GM12878 (cell line): ENCODE measurements around the gene TAF3. TPM values are rescaled to one million over a fixed set of nuclear protein-coding genes. Genes with fewer than 3 reads are reported as not detected.

Experiments used
- ATAC-seq: fragments of 200-7000 bp; cut with Tn5 transposase; 3 replicates; pipeline ENCODE4 v1.9.1; 2020; ENCODE audit warnings: mild to moderate bottlenecking, moderate library complexity
- BruUV-seq: library from RNA; stranded (reverse); fragments of 400-500 nt; replicated peaks from 2 replicates; lab custom pipeline; 2021; lab: Mats Ljungman, UMichigan
- CTCF ChIA-PET: fragments of 300-600 bp; sonication (Branson Sonifier 250); formaldehyde crosslinking; extraction: SDS; loops from one replicate; lab custom pipeline; 2021; ENCODE audit warnings: inconsistent platforms; lab: Yijun Ruan, JAX
- POLR2A ChIA-PET: fragments of 350-600 bp; formaldehyde crosslinking; extraction: SDS; loops from one replicate; lab custom pipeline; 2021; ENCODE audit warnings: inconsistent platforms; lab: Charles Lee
- RAD21 ChIA-PET: fragments of 300-600 bp; sonication (Branson Sonifier 250); formaldehyde crosslinking; loops from one replicate; lab custom pipeline; 2023; ENCODE audit warnings: antibody characterized with exemption; ENCODE audit not compliant: unreplicated experiment; lab: Charles Lee
- SMC1A ChIA-PET: fragments of 300-600 bp; sonication (Branson Sonifier 250); formaldehyde crosslinking; loops from one replicate; lab custom pipeline; 2023; ENCODE audit not compliant: unreplicated experiment, uncharacterized antibody; lab: Charles Lee
- DNase-seq: peaks from one replicate; pipeline ENCODE4 v3.0.0-alpha.2; 2011; ENCODE audit warnings: low read depth, low spot score
- FAIRE-seq: peaks from 3 replicates; lab custom pipeline; 2011; peaks lifted over from hg19 to GRCh38; lab: Jason Lieb, UNC
- H2AFZ ChIP-seq: 2 replicates; pipeline ENCODE4 v1.6.0; 2011; ENCODE audit warnings: low read depth, low read length, control low read depth; ENCODE audit not compliant: control insufficient read depth
- H3K27ac ChIP-seq: 2 replicates; pipeline ENCODE4 v1.5.1; 2011; ENCODE audit warnings: control low read depth; ENCODE audit not compliant: control insufficient read depth, insufficient read depth
- H3K27me3 ChIP-seq, 2 experiments: replicated peaks in 1 of 2; 2 replicates each; pipeline versions ENCODE4 v1.6.0 to v1.6.1; 2011; ENCODE audit warnings: low read length in 1 of 2; ENCODE audit not compliant: control insufficient read depth in 2 of 2, insufficient read depth in 2 of 2
- H3K36me3 ChIP-seq, 2 experiments: 2 replicates each; pipeline ENCODE4 v1.5.1; 2011; ENCODE audit warnings: low read length in 1 of 2; ENCODE audit not compliant: control insufficient read depth in 2 of 2, insufficient read depth in 2 of 2
- H3K4me1 ChIP-seq: 2 replicates; pipeline ENCODE4 v1.6.1; 2011; ENCODE audit warnings: mild to moderate bottlenecking, low read length, moderate library complexity, mixed read lengths; ENCODE audit not compliant: control insufficient read depth, insufficient read depth
- H3K4me2 ChIP-seq: 2 replicates; pipeline ENCODE4 v1.6.0; 2011; ENCODE audit warnings: control low read depth; ENCODE audit not compliant: control insufficient read depth, insufficient read depth
- H3K4me3 ChIP-seq: fragments of 200-600 bp; sonication (generic); 2 replicates; pipeline ENCODE4 v1.5.1; 2016
- H3K79me2 ChIP-seq: 2 replicates; pipeline ENCODE4 v1.6.0; 2011; ENCODE audit warnings: low read length; ENCODE audit not compliant: control insufficient read depth, insufficient read depth
- H3K9ac ChIP-seq: 2 replicates; pipeline ENCODE4 v1.8.0; 2011; ENCODE audit warnings: low read length, control low read depth, mixed read lengths; ENCODE audit not compliant: control insufficient read depth, insufficient read depth
- H3K9me3 ChIP-seq: replicated peaks from 3 replicates; pipeline ENCODE4 v1.5.1; 2011; ENCODE audit warnings: mild to moderate bottlenecking, low read length; ENCODE audit not compliant: control insufficient read depth, insufficient read depth
- H4K20me1 ChIP-seq: 2 replicates; pipeline ENCODE4 v1.6.0; 2011; ENCODE audit not compliant: control insufficient read depth, insufficient read depth
- BRCA1 ChIP-seq: IDR thresholded peaks from 2 replicates; pipeline ENCODE4 v1.6.1; 2011; ENCODE audit warnings: low read depth, low read length, improper control_type of control experiment
- CBX5 ChIP-seq: sonication (generic); IDR thresholded peaks from 2 replicates; pipeline ENCODE4 v1.6.1; 2016; ENCODE audit warnings: low read depth, moderate library complexity, mild to moderate bottlenecking, inconsistent platforms
- CHD4 ChIP-seq: fragments of 200-600 bp; sonication (generic); IDR thresholded peaks from 2 replicates; pipeline ENCODE4 v1.6.1; 2016; ENCODE audit warnings: mild to moderate bottlenecking
- E2F4 ChIP-seq: IDR thresholded peaks from 2 replicates; pipeline ENCODE4 v1.6.1; 2012; ENCODE audit warnings: low read depth, low read length, improper control_type of control experiment
- EGR1 ChIP-seq, 2 experiments: IDR thresholded peaks; 1 replicate in 1 of 2; 2 replicates in 1 of 2; pipeline ENCODE4 v1.6.1; 2011 to 2012; ENCODE audit warnings: low read depth in 2 of 2, low read length in 2 of 2, borderline replicate concordance in 1 of 2, mild to moderate bottlenecking in 1 of 2, moderate library complexity in 1 of 2
- IKZF1 ChIP-seq: fragments of 450-650 bp; conservative IDR thresholded peaks from 2 replicates; pipeline ENCODE4 v1.6.1; 2017; ENCODE audit warnings: antibody characterized with exemption, mild to moderate bottlenecking
- KAT2A ChIP-seq: conservative IDR thresholded peaks from 2 replicates; pipeline ENCODE4 v1.6.1; 2011; ENCODE audit warnings: low read depth, low read length; ENCODE audit not compliant: control insufficient read depth
- KDM1A ChIP-seq: fragments of 200-600 bp; sonication (generic); IDR thresholded peaks from 2 replicates; pipeline ENCODE4 v1.6.1; 2016; ENCODE audit warnings: borderline replicate concordance
- MTA2 ChIP-seq: fragments of 450-650 bp; IDR thresholded peaks from 2 replicates; pipeline ENCODE4 v1.6.1; 2016; ENCODE audit warnings: low read depth, mild to moderate bottlenecking, moderate library complexity
- MTA3 ChIP-seq: IDR thresholded peaks from 2 replicates; pipeline ENCODE4 v1.6.1; 2012; ENCODE audit warnings: low read length, inconsistent platforms, borderline replicate concordance
- NKRF ChIP-seq: fragments of 450-650 bp; conservative IDR thresholded peaks from 2 replicates; pipeline ENCODE4 v1.6.1; 2017; ENCODE audit warnings: mild to moderate bottlenecking, moderate library complexity
- RB1 ChIP-seq: fragments of 450-650 bp; formaldehyde crosslinking; IDR thresholded peaks from 2 replicates; pipeline ENCODE4 v1.6.1; 2017; ENCODE audit warnings: mild to moderate bottlenecking, borderline replicate concordance
- TCF3 ChIP-seq: IDR thresholded peaks from 2 replicates; pipeline ENCODE4 v1.6.1; 2012; ENCODE audit warnings: low read depth, mild to moderate bottlenecking, low read length, borderline replicate concordance; ENCODE audit not compliant: insufficient read depth
- WGBS: methylation state at CpG from one replicate; pipeline ENCODE4 v1.1.6; 2016; ENCODE audit warnings: low lambda C conversion rate; ENCODE audit not compliant: insufficient replicate concordance, insufficient coverage; ENCODE audit errors: missing lambda C conversion rate; 5-methylcytosine and 5-hydroxymethylcytosine counted together
- in situ Hi-C: fragments of 300-500 bp; cut with MboI; formaldehyde crosslinking; loops from 9 replicates; pipeline ENCODE4 v1.14.3; 2018; ENCODE audit warnings: mixed read lengths
- intact Hi-C: fragments of 100-400 bp; cut with micrococcal nuclease; formaldehyde crosslinking; loops from one replicate; pipeline ENCODE4 v1.14.2; 2022; ENCODE audit not compliant: unreplicated experiment
- polyA plus RNA-seq, 11 experiments: library from polyadenylated mRNA; depleted of rRNA in 4 of 11; unstranded in 6 of 11; stranded (reverse) in 5 of 11; fragments of >200 nt; fragmentation: Nextera tagmentation in 4 of 11; fragmentation: Illumina TruSeq in 1 of 11; extraction: Ambion mirVana in 4 of 11; extraction: Trizol in 1 of 11; gene quantifications; 1 replicate in 1 of 11; 2 replicates in 10 of 11; pipeline versions ENCODE4 v1.2.1 to v1.2.3, GENCODE V29; 2011 to 2016; ENCODE audit warnings: inconsistent platforms in 2 of 11, missing spikeins in 2 of 11, low read depth in 1 of 11
- total RNA-seq, 4 experiments: library from RNA; depleted of rRNA in 3 of 4; stranded (reverse); fragments of >200 nt in 3 of 4; fragmentation: Illumina TruSeq in 1 of 4; extraction: Trizol in 1 of 4; gene quantifications; 2 replicates each; pipeline versions ENCODE4 v1.2.1 to v1.2.3, GENCODE V29; 2013 to 2021

TAF3 gene
- total and polyA plus RNA-seq, 10 of the 15 experiments (the other 5 are each of a cell fraction or from before 2014, with no cell fraction given): 2.0 to 10.1 (median 3.7) TPM

GRCh38 chr10:7895699-7896090 lies 77.4 kb downstream of the TAF3 start:
- intact Hi-C loops (no loop called here), in situ Hi-C loops (no loop called here)
- no peaks in the 10 kb centered on the region for H3K27me3 ChIP-seq
- FAIRE-seq (no peak), DNase-seq (no peak), ATAC-seq (no peak)
- ChIA-PET CTCF (no interaction called here), SMC1A (no interaction called here), POLR2A (no interaction called here), RAD21 (no interaction called here)
- no peaks in the 10 kb centered on the region for H3K79me2 ChIP-seq
- no peak overlapping the region for H3K4me2 ChIP-seq
- no peak overlapping the region for H3K4me3 ChIP-seq
- H3K36me3 ChIP-seq: peaks cover 0 to 1% of the 10 kb centered on the region in 2 experiments; a peak in 2 of 4 replicates
- BruUV-seq: no TSS peak
- no peak overlapping the region for H3K9ac ChIP-seq
- H3K4me1 ChIP-seq: no peaks in the 10 kb centered on the region
- 100% methylated on average over 6 of the region's 6 CpGs for WGBS
- no peak overlapping the region for H2AFZ ChIP-seq
- peaks cover 2% of the 10 kb centered on the region; the same call in 1 of the 2 replicates for H4K20me1 ChIP-seq
- H3K27ac ChIP-seq: no peak overlapping the region
- TF ChIP-seq KAT2A: no peak
- no peak for TF ChIP-seq RB1
- TF ChIP-seq IKZF1: no peak
- H3K9me3 ChIP-seq: no peaks in the 10 kb centered on the region

- Histone ChIP-seq H3K27me3 (no peaks in the 10 kb centered on the region), H3K27ac (no peak overlapping the region), H4K20me1 (peaks cover 2% of the 10 kb centered on the region; the same call in 1 of the 2 replicates), H3K9ac (no peak overlapping the region), H3K36me3 (peaks cover 0 to 1% of the 10 kb centered on the region in 2 experiments; a peak in 2 of 4 replicates), H2AFZ (no peak overlapping the region), H3K4me3 (no peak overlapping the region), H3K4me1 (no peaks in the 10 kb centered on the region), H3K9me3 (no peaks in the 10 kb centered on the region), H3K79me2 (no peaks in the 10 kb centered on the region), H3K4me2 (no peak overlapping the region)
- POLR2A ChIA-PET: no interaction called here
- no peak for TF ChIP-seq KDM1A
- TF ChIP-seq TCF3: no peak
- TF ChIP-seq EGR1 (IDR thresholded peaks at IDR 0.05; ENCODE audit: borderline replicate concordance in 1 of 2, low read depth in 2 of 2, low read length in 2 of 2): no peak
- no peak for TF ChIP-seq MTA2
- no peak for TF ChIP-seq CBX5
- no peak for TF ChIP-seq CHD4
- TF ChIP-seq NKRF: no peak
- no peak for TF ChIP-seq BRCA1
- TF ChIP-seq E2F4: no peak
- TF ChIP-seq MTA3: no peak
- ATAC-seq: no peak
- CTCF ChIA-PET: interaction anchor here (0.6 kb wide), 1 partner anchor 12 kb away, joined by 3 read pairs; no protein-coding TSS in a partner anchor
- WGBS: 90% methylated on average over 5 of the region's 5 CpGs
- intact Hi-C loops (no loop called here), in situ Hi-C loops (no loop called here)
- BruUV-seq: no TSS peak
- no peak for FAIRE-seq
- DNase-seq: no peak
- SMC1A ChIA-PET: interaction anchor here (0.9 kb wide), 1 partner anchor 89 kb away, joined by 4 read pairs; no protein-coding TSS in a partner anchor
- RAD21 ChIA-PET: no interaction called here
Observed at GRCh38 chr10:7896297-7896696, 78.0 kb downstream of the TAF3 start.
